ENCODE results near the gene TPRN.

TPRN gene

GRCh38 chr9:137163805-137164204 lies 36.7 kb downstream of the TPRN start:
- in situ Hi-C loops (cut with HindIII; ENCODE audit: low sequenced_read_pairs): loop anchor here (25.0 kb wide), 1 partner anchor 352 kb away; the partner anchor contains the start of gene RABL6

GRCh38 chr9:137163365-137163715 lies 37.2 kb downstream of the TPRN start:
- in situ Hi-C loops (cut with HindIII; ENCODE audit: low sequenced_read_pairs): loop anchor here (25.0 kb wide), 1 partner anchor 351 kb away; the partner anchor contains the start of gene RABL6

- in situ Hi-C loops (cut with HindIII; ENCODE audit: low sequenced_read_pairs): loop anchor here (25.0 kb wide), 1 partner anchor 350 kb away; the partner anchor contains the start of gene RABL6
Observed at GRCh38 chr9:137162505-137163364, 37.8 kb downstream of the TPRN start.

- in situ Hi-C loops (cut with HindIII; ENCODE audit: low sequenced_read_pairs): loop anchor here (25.0 kb wide), 1 partner anchor 350 kb away; the partner anchor contains the start of gene RABL6
Observed at GRCh38 chr9:137161558-137162486, 38.7 kb downstream of the TPRN start.

- in situ Hi-C loops (cut with HindIII; ENCODE audit: low sequenced_read_pairs): loop anchor here (25.0 kb wide), 1 partner anchor 349 kb away; the partner anchor contains the start of gene RABL6
Observed at GRCh38 chr9:137160716-137161557, 39.6 kb downstream of the TPRN start.

- in situ Hi-C loops (cut with HindIII; ENCODE audit: low sequenced_read_pairs): loop anchor here (25.0 kb wide), 1 partner anchor 348 kb away; the partner anchor contains the start of gene RABL6
Observed at GRCh38 chr9:137160054-137160425, 40.5 kb downstream of the TPRN start.

GRCh38 chr9:137159105-137160053 lies 41.2 kb downstream of the TPRN start:
- in situ Hi-C loops (cut with HindIII; ENCODE audit: low sequenced_read_pairs): loop anchor here (25.0 kb wide), 1 partner anchor 347 kb away; the partner anchor contains the start of gene RABL6

- in situ Hi-C loops (cut with HindIII; ENCODE audit: low sequenced_read_pairs): loop anchor here (25.0 kb wide), 1 partner anchor 346 kb away; the partner anchor contains the start of gene RABL6
Observed at GRCh38 chr9:137158625-137159024, 41.9 kb downstream of the TPRN start.

- in situ Hi-C loops (cut with HindIII; ENCODE audit: low sequenced_read_pairs): loop anchor here (25.0 kb wide), 1 partner anchor 346 kb away; the partner anchor contains the start of gene RABL6
Observed at GRCh38 chr9:137157618-137158415, 42.7 kb downstream of the TPRN start.

GRCh38 chr9:137156567-137157375 lies 43.8 kb downstream of the TPRN start:
- in situ Hi-C loops (cut with HindIII; ENCODE audit: low sequenced_read_pairs): loop anchor here (25.0 kb wide), 1 partner anchor 344 kb away; the partner anchor contains the start of gene RABL6

- in situ Hi-C loops (cut with HindIII; ENCODE audit: low sequenced_read_pairs): loop anchor here (25.0 kb wide), 1 partner anchor 341 kb away; the partner anchor contains the start of gene RABL6
Observed at GRCh38 chr9:137152844-137153405, 47.6 kb downstream of the TPRN start.

GRCh38 chr9:137150617-137151457 lies 49.7 kb downstream of the TPRN start:
- in situ Hi-C loops (cut with HindIII; ENCODE audit: low sequenced_read_pairs): loop anchor here (25.0 kb wide), 1 partner anchor 339 kb away; the partner anchor contains the start of gene RABL6

GRCh38 chr9:137149942-137150616 lies 50.5 kb downstream of the TPRN start:
- in situ Hi-C loops (cut with HindIII; ENCODE audit: low sequenced_read_pairs): loop anchor here (25.0 kb wide), 1 partner anchor 338 kb away; the partner anchor contains the start of gene RABL6

- in situ Hi-C loops (cut with HindIII; ENCODE audit: low sequenced_read_pairs): no loop called here
Observed at GRCh38 chr9:137149363-137149762, 51.2 kb downstream of the TPRN start.

GRCh38 chr9:137148661-137149060 lies 51.9 kb downstream of the TPRN start:
- in situ Hi-C loops (cut with HindIII; ENCODE audit: low sequenced_read_pairs): no loop called here
